HG03439 (cell line): ENCODE measurements around the gene MYL5.
"Not testable (repeated sequence)": the region's sequence is repeated elsewhere in the genome, so short reads cannot be mapped to it uniquely, and the experiment has no call there.

Experiments used
- ATAC-seq: cut with Tn5 transposase; IDR thresholded peaks from one replicate; pipeline ENCODE4 v1.9.1; 2021; ENCODE audit warnings: mild to moderate bottlenecking, moderate library complexity; ENCODE audit not compliant: unreplicated experiment

The MYL5 gene

DNA sequence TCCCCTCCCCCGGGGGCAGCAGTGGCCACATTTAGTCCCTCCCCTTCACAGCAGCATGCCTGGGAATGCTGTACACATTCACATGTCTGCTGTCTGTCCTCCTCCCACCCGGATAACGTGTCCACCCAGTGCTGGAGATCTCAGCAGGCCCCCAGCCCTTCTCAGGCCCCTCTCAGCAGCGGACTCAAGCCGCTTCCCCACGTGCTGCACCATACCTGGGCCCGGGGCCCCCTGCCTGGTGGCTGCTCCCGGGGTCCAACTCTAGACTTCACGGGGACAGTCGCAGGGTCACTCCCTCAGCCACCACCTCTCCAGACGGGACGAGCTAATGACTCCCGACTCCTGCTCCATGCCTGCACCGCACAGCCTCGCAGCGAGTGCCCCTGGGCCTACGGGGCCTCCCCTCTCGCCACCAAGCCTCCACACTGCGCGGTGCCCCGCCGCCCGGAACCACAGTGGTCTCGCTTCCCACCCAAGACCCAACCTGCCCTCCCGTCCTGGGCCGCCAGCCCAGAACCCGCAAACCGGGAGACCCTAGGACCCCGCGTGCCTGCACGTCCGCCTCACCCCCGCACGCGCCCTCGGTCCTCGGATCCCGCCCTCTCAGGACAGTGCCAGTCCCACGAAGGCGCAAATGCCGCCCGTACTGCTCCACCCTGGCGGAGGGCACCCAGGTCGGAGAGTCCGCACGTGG lies 30.0 kb downstream of the MYL5 start:
- no peak for ATAC-seq

GRCh38 chr4:704971-705277 lies 30.6 kb downstream of the MYL5 start:
- ATAC-seq = no peak

- ATAC-seq = peak; percentile 89
Observed at GRCh38 chr4:705278-706082, 31.1 kb downstream of the MYL5 start, which contains the start of gene PCGF3. Gene PCGF3 (plus strand): TSS chr4:705832. CDS start chr4:733681, 27,849 bp downstream.

GRCh38 chr4:706083-706633 lies 31.8 kb downstream of the MYL5 start:
- ATAC-seq = not testable (repeated sequence)

DNA sequence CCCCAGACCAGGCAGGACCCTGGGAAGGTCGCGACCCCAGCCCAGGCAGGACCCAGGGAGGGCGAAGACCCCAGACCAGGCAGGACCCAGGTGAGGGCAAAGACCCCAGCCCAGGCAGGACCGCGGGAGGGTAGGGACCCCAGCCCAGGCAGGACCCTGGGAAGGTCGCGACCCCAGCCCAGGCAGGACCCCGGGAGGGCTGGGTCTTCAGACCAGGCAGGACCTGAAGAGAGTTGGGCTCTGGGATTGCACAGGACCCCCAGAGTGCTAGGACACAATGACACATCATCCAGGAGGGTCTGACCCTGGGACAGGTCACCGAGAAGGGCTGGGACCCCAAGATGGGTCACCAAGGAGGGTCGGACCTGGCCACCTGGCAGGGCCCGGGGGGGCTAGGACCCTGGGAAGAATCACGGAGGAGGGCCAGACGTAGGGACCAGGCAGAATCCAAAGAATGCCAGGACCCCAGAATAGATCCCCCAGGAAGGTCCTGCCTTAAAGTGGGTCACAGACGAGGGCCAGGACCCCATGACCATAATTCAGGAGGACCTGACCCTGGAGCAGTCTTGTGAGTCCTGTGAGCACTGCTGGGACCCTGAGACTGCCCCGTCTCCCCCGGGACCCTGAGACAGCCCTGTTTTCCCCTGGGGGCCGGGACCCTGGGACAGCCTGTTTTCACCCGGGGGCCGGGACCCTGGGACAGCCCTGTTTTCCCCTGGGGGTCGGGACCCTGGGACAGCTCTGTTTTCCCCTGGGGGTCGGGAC lies 32.7 kb downstream of the MYL5 start:
- no peak for ATAC-seq

- ATAC-seq = no peak
Observed at GRCh38 chr4:707929-708630, 33.7 kb downstream of the MYL5 start.

DNA sequence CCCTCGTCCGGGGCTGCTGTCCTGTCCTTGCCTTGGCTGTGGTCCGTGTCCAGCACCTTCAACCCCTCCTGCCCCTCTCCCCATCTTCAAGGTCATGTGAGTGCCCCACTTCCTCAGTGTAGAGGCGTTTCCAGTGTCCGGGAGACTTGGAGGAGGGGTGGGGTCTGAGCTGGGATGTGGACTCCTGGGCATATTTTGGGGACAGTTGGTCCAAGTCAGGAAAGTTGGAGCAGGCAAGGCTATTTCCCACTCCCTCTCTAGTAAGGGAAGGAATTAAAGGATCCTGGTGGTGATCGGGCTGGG lies 34.2 kb downstream of the MYL5 start:
- ATAC-seq = no peak

DNA sequence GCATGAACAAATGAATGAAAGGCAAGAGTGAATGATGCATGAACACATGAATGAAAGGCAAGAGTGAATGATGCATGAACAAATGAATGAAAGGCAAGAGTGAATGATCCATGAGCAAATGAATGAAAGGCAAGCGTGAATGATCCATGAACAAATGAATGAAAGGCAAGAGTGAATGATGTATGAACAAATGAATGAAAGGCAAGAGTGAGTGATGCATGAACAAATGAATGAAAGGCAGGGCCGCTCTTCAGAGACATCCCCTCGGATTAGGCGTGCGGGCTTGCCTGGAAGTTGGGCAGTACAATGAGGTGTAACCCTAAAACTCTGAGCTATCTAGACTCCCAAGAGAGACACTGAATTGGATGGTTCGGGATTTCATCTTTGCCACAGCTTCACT lies 35.0 kb downstream of the MYL5 start:
- no peak for ATAC-seq

- ATAC-seq = no peak
Observed at GRCh38 chr4:710116-710515, 35.8 kb downstream of the MYL5 start.

- no peak for ATAC-seq
Observed at GRCh38 chr4:710916-711315, 36.6 kb downstream of the MYL5 start.

- no peak for ATAC-seq
Observed at GRCh38 chr4:712093-712492, 37.8 kb downstream of the MYL5 start.

DNA sequence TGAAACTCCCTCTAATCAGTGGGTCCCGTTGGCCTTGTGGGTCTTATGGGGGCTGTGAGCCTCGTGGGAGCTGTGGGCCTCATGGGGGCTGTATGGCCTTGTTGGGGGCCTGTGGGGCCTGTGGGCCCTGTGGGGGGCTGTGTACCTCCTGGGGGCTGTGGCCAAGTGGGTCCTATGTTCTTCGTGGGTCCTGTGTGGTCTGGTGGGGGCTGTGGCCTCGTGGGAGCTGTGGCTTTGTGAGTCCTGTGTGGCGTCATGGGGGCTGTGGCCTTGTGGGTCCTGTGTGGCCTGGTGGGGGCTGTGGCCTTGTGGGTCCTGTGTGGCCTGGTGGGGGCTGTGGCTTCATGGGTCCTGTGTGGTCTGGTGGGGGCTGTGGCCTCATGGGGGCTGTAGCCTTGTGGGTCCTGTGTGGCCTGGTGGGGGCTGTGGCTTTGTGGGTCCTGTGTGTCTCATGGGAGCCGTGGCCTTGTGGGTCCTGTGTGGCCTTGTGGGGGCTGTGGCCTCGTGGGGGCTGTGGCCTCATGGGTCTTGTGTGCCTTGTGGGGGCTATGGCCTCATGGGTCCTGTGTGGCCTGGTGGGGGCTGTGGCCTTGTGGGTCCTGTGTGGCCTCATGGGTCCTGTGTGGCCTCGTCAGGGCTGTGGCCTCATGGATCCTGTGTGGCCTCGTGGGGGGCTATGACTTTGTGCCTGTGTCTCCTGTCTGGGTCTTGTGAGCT lies 38.7 kb downstream of the MYL5 start:
- no peak for ATAC-seq

DNA sequence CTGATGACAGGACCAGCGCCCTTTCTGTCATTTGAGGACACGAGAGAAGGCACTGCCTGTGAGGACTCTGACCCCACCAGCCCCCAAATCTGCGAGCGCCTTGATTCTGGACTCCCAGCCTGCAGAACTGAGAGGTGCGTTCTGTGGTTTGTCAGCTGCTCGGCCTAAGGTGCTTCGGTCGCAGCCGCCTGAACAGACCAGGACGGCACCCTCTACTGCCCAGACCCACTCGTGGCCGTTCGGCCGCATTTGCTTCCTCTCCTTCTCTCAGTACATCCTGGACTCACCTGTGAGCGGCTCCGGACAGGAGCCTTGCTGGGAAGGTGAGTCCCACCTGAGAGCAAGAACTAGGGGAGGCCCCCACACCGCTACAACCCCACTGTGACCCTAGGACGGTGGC lies 39.7 kb downstream of the MYL5 start:
- ATAC-seq = no peak

GRCh38 chr4:717601-718320 lies 43.4 kb downstream of the MYL5 start:
- ATAC-seq = no peak

- no peak for ATAC-seq
Observed at GRCh38 chr4:718460-718859, 44.1 kb downstream of the MYL5 start.

DNA sequence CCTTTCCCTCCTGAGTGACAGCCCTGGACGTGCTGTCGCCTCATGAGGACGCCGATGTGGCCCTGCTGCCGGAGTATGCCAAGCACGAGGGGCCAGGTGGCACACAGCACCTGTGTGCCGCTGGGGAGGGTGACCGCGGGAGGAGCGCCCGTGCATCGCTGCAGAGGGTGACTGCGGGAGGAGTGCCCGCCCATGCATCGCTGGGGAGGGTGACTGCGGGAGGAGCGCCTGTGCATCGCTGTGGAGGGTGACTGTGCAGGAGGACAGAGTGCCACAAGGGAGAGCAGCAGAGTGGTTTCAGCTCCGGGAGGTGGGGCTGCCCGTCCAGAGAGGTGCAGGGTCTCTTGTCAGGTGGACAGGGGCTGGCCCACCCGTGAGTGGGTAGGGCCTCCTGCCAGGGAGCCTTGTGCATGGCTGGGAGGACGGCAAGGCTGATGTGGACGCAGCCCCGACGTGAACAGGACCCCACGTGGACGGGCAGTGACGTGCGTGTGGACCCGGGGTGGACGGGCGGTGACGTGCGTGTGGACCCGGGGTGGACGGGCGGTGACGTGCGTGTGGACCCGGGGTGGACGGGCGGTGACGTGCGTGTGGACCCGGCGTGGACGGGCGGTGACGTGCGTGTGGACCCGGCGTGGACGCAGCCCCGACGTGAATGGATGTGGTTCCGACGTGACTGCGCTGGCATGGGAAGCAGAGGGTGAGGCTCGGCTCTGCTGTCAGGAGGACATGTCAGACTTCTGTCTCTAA lies 45.9 kb downstream of the MYL5 start:
- ATAC-seq = no peak

GRCh38 chr4:721261-722168 lies 47.2 kb downstream of the MYL5 start:
- no peak for ATAC-seq

GRCh38 chr4:722169-722725 lies 47.9 kb downstream of the MYL5 start:
- no peak for ATAC-seq
